SK-N-SH treated with all-trans-retinoic acid at 6 μM for 48 hours (cell line): ENCODE results near the gene HINT2.

Experiments
- ATAC-seq: fragments of 200-7000 bp; cut with Tn5 transposase; 3 replicates; pipeline ENCODE4 v1.9.1; 2020; ENCODE audit warnings: mild to moderate bottlenecking, moderate library complexity
- ARNTL ChIP-seq: fragments of 450-650 bp; formaldehyde crosslinking; IDR thresholded peaks from 2 replicates; pipeline ENCODE4 v1.5.0; 2020; ENCODE audit warnings: low read depth, mild to moderate bottlenecking, moderate library complexity, borderline replicate concordance
- BACH2 ChIP-seq: fragments of 250-450 bp; sonication (Bioruptor Pico); IDR thresholded peaks from 2 replicates; pipeline ENCODE4 v1.9.0; 2021; ENCODE audit warnings: mild to moderate bottlenecking, borderline replicate concordance
- CREB5 ChIP-seq: fragments of 250-450 bp; sonication (Bioruptor Pico); IDR thresholded peaks from 2 replicates; pipeline ENCODE4 v1.5.1; 2020; ENCODE audit warnings: low read depth, mild to moderate bottlenecking, moderate library complexity
- ESRRG ChIP-seq: fragments of 250-450 bp; sonication (Bioruptor Pico); IDR thresholded peaks from 2 replicates; pipeline ENCODE4 v1.6.1; 2021; ENCODE audit warnings: mild to moderate bottlenecking
- ISL1 ChIP-seq: fragments of 250-450 bp; sonication (Bioruptor Pico); IDR thresholded peaks from 2 replicates; pipeline ENCODE4 v2.1.2; 2022; ENCODE audit warnings: mild to moderate bottlenecking, moderate library complexity
- OSR1 ChIP-seq: fragments of 250-450 bp; sonication (Bioruptor Pico); IDR thresholded peaks from 2 replicates; pipeline ENCODE4 v1.8.0; 2022; ENCODE audit warnings: moderate library complexity, mild to moderate bottlenecking, inconsistent platforms
- POU6F1 ChIP-seq: fragments of 250-450 bp; sonication (Bioruptor Pico); IDR thresholded peaks from 2 replicates; pipeline ENCODE4 v1.8.0; 2021; ENCODE audit warnings: low read depth, mild to moderate bottlenecking, moderate library complexity, borderline replicate concordance
- PPARA ChIP-seq: fragments of 250-450 bp; sonication (Bioruptor Pico); IDR thresholded peaks from 2 replicates; pipeline ENCODE4 v1.5.0; 2020; ENCODE audit warnings: mild to moderate bottlenecking, borderline replicate concordance
- RARB ChIP-seq: fragments of 250-450 bp; sonication (Bioruptor Pico); IDR thresholded peaks from 2 replicates; pipeline ENCODE4 v1.8.0; 2021; ENCODE audit warnings: mild to moderate bottlenecking, moderate library complexity
- SNAI2 ChIP-seq: fragments of 250-450 bp; sonication (Bioruptor Pico); IDR thresholded peaks from 2 replicates; pipeline ENCODE4 v1.5.0; 2020; ENCODE audit warnings: mild to moderate bottlenecking, moderate library complexity
- TCF4 ChIP-seq: fragments of 250-450 bp; sonication (Bioruptor Pico); IDR thresholded peaks from 2 replicates; pipeline ENCODE4 v1.8.0; 2021; ENCODE audit warnings: mild to moderate bottlenecking, moderate library complexity, borderline replicate concordance
- TOX ChIP-seq: fragments of 250-450 bp; sonication (Bioruptor Pico); IDR thresholded peaks from 2 replicates; pipeline ENCODE4 v1.8.0; 2021; ENCODE audit warnings: mild to moderate bottlenecking, moderate library complexity, borderline replicate concordance
- TSHZ2 ChIP-seq: fragments of 250-450 bp; sonication (Bioruptor Pico); IDR thresholded peaks from 2 replicates; pipeline ENCODE4 v1.5.0; 2020; ENCODE audit warnings: mild to moderate bottlenecking, moderate library complexity
- ZC3H10 ChIP-seq: fragments of 250-450 bp; sonication (Bioruptor Pico); IDR thresholded peaks from 2 replicates; pipeline ENCODE4 v1.5.1; 2021; ENCODE audit warnings: mild to moderate bottlenecking, moderate library complexity
- ZFP3 ChIP-seq: fragments of 250-450 bp; sonication (Bioruptor Pico); IDR thresholded peaks from 2 replicates; pipeline ENCODE4 v1.5.0; 2020; ENCODE audit warnings: mild to moderate bottlenecking, moderate library complexity
- ZFP30 ChIP-seq: fragments of 450-650 bp; formaldehyde crosslinking; IDR thresholded peaks from 2 replicates; pipeline ENCODE4 v1.5.0; 2022; ENCODE audit warnings: mild to moderate bottlenecking, moderate library complexity
- ZNF565 ChIP-seq: fragments of 450-650 bp; formaldehyde crosslinking; conservative IDR thresholded peaks from 2 replicates; pipeline ENCODE4 v1.5.0; 2020; ENCODE audit warnings: low read depth, mild to moderate bottlenecking, moderate library complexity
- ZNF70 ChIP-seq: fragments of 450-650 bp; formaldehyde crosslinking; IDR thresholded peaks from 2 replicates; pipeline ENCODE4 v1.5.0; 2020; ENCODE audit warnings: mild to moderate bottlenecking, moderate library complexity
- ZNF8 ChIP-seq: fragments of 450-650 bp; formaldehyde crosslinking; IDR thresholded peaks from 2 replicates; pipeline ENCODE4 v1.5.0; 2020; ENCODE audit warnings: mild to moderate bottlenecking, moderate library complexity
- TF ChIP-seq, protein P1 (sequence below): fragments of 250-450 bp; sonication (Bioruptor Pico); IDR thresholded peaks from 2 replicates; pipeline ENCODE4 v1.8.0; 2020; ENCODE audit warnings: mild to moderate bottlenecking, moderate library complexity, borderline replicate concordance
- TF ChIP-seq, protein P2 (sequence below): fragments of 250-450 bp; sonication (Bioruptor Pico); IDR thresholded peaks from 2 replicates; pipeline ENCODE4 v1.5.1; 2021; ENCODE audit warnings: mild to moderate bottlenecking, moderate library complexity

The HINT2 gene

DNA sequence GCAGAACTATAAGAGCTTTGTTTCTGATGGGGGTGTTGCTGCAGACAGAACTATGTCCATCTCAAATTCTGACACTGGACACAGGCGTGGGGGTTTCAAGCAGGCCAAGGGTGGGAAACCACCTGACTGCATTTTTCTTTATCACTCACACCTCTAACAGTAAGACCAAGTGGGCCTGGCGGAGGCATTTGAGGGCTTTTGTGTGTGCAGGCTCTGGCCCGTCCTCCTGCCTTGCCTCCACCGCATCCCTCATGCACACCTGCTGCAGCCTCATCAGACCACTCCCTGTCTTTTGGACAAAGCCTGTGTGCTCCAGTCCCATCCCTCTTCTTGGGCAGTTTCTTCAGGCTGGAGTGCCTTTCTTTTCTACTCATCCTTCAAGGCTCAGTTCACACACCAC lies 47.5 kb upstream of the HINT2 start:
- TF ChIP-seq RARB (CRISPR knock-in tag) (no peak), ARNTL (CRISPR knock-in tag) (no peak), ZC3H10 (CRISPR knock-in tag) (no peak), ZNF565 (CRISPR knock-in tag) (no peak), ZFP3 (CRISPR knock-in tag) (no peak), ZNF70 (no peak), PPARA (CRISPR knock-in tag) (no peak), OSR1 (CRISPR knock-in tag) (no peak), CREB5 (CRISPR knock-in tag) (no peak), ZFP30 (CRISPR knock-in tag) (no peak), POU6F1 (CRISPR knock-in tag) (no peak), SNAI2 (no peak)
- TF ChIP-seq, protein P1, sequence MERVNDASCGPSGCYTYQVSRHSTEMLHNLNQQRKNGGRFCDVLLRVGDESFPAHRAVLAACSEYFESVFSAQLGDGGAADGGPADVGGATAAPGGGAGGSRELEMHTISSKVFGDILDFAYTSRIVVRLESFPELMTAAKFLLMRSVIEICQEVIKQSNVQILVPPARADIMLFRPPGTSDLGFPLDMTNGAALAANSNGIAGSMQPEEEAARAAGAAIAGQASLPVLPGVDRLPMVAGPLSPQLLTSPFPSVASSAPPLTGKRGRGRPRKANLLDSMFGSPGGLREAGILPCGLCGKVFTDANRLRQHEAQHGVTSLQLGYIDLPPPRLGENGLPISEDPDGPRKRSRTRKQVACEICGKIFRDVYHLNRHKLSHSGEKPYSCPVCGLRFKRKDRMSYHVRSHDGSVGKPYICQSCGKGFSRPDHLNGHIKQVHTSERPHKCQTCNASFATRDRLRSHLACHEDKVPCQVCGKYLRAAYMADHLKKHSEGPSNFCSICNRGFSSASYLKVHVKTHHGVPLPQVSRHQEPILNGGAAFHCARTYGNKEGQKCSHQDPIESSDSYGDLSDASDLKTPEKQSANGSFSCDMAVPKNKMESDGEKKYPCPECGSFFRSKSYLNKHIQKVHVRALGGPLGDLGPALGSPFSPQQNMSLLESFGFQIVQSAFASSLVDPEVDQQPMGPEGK (CRISPR knock-in tag), result no peak
- TF ChIP-seq, all 23 proteins: peak for 0
- no peak for ATAC-seq

GRCh38 chr9:35861161-35861897 lies 46.5 kb upstream of the HINT2 start:
- no peak for ATAC-seq
- no peak for TF ChIP-seq ZNF8 (CRISPR knock-in tag)
- no peak for TF ChIP-seq ZFP3 (CRISPR knock-in tag)
- TF ChIP-seq ARNTL (CRISPR knock-in tag), result no peak
- TF ChIP-seq, protein P2, sequence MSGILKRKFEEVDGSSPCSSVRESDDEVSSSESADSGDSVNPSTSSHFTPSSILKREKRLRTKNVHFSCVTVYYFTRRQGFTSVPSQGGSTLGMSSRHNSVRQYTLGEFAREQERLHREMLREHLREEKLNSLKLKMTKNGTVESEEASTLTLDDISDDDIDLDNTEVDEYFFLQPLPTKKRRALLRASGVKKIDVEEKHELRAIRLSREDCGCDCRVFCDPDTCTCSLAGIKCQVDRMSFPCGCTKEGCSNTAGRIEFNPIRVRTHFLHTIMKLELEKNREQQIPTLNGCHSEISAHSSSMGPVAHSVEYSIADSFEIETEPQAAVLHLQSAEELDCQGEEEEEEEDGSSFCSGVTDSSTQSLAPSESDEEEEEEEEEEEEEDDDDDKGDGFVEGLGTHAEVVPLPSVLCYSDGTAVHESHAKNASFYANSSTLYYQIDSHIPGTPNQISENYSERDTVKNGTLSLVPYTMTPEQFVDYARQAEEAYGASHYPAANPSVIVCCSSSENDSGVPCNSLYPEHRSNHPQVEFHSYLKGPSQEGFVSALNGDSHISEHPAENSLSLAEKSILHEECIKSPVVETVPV (CRISPR knock-in tag), result no peak
- TF ChIP-seq ESRRG (CRISPR knock-in tag), result no peak
- no peak for TF ChIP-seq ZFP30 (CRISPR knock-in tag)
- no peak for TF ChIP-seq TSHZ2
- no peak for TF ChIP-seq BACH2
- TF ChIP-seq TCF4 (CRISPR knock-in tag), result no peak
- TF ChIP-seq ISL1, result no peak
- TF ChIP-seq RARB (CRISPR knock-in tag), result no peak
- TF ChIP-seq TOX (CRISPR knock-in tag), result no peak
- TF ChIP-seq ZC3H10 (CRISPR knock-in tag), result no peak
- TF ChIP-seq PPARA (CRISPR knock-in tag), result no peak
- no peak for TF ChIP-seq ZNF70
- no peak for TF ChIP-seq SNAI2
- TF ChIP-seq, protein P1 (CRISPR knock-in tag), result no peak
- no peak for TF ChIP-seq POU6F1 (CRISPR knock-in tag)
- no peak for TF ChIP-seq OSR1 (CRISPR knock-in tag)
- no peak for TF ChIP-seq ZNF565 (CRISPR knock-in tag)
